CD14-positive monocyte (primary cell): Measurements from ENCODE around the gene ALKBH4. TPM values are rescaled to one million over a fixed set of nuclear protein-coding genes. Genes with fewer than 3 reads are reported as not detected.
A peak's percentile ranks its signal among the peaks of the same experiment; 100 is the strongest.

ENCODE experiments used
- DNase-seq, 3 donors: peaks; one replicate each; pipeline ENCODE4 v3.0.0-alpha.2; 2011 to 2022
- H2AFZ ChIP-seq: 2 replicates; pipeline ENCODE4 v1.6.0; 2012; ENCODE audit warnings: mild to moderate bottlenecking, low read depth, low read length, inconsistent platforms; ENCODE audit not compliant: insufficient read depth, poor library complexity, severe bottlenecking
- H3K27ac ChIP-seq, 2 donors: 1 replicate in 1 of 2; 2 replicates in 1 of 2; pipeline ENCODE4 v1.5.1; 2012 to 2013; ENCODE audit warnings: low read length in 2 of 2, control low read depth in 1 of 2, inconsistent platforms in 1 of 2, low read depth in 1 of 2, mild to moderate bottlenecking in 1 of 2
- H3K27me3 ChIP-seq, 2 donors: one replicate each; pipeline versions ENCODE4 v1.6.0 to v1.6.1; 2011 to 2013; ENCODE audit warnings: low read length in 2 of 2; ENCODE audit not compliant: control insufficient read depth in 2 of 2, insufficient read depth in 2 of 2
- H3K36me3 ChIP-seq, 2 donors: replicated peaks in 1 of 2; 1 replicate in 1 of 2; 2 replicates in 1 of 2; pipeline versions ENCODE4 v1.5.1 to v1.6.1; 2012 to 2013; ENCODE audit warnings: low read length in 2 of 2, control low read depth in 1 of 2, inconsistent platforms in 1 of 2, mild to moderate bottlenecking in 1 of 2; ENCODE audit not compliant: insufficient read depth in 2 of 2, control insufficient read depth in 1 of 2
- H3K4me1 ChIP-seq, 2 donors: 1 replicate in 1 of 2; 2 replicates in 1 of 2; pipeline versions ENCODE4 v1.5.1 to v1.6.1; 2012 to 2013; ENCODE audit warnings: low read length in 2 of 2, control low read depth in 1 of 2, inconsistent platforms in 1 of 2, mild to moderate bottlenecking in 1 of 2, moderate library complexity in 1 of 2; ENCODE audit not compliant: insufficient read depth in 2 of 2, control insufficient read depth in 1 of 2
- H3K4me2 ChIP-seq: replicated peaks from 2 replicates; pipeline ENCODE3; 2012; ENCODE audit warnings: low read length, moderate library complexity, mild to moderate bottlenecking; ENCODE audit not compliant: poor library complexity, severe bottlenecking; ENCODE audit errors: extremely low read depth
- H3K4me3 ChIP-seq, 3 experiments: fragments of 200-600 bp in 1 of 3; sonication (generic) in 1 of 3; replicated peaks in 1 of 3; 1 replicate in 2 of 3; 2 replicates in 1 of 3; pipeline ENCODE4 v1.5.1; 2011 to 2013; ENCODE audit warnings: low read length in 3 of 3, mild to moderate bottlenecking in 3 of 3, control low read depth in 2 of 3, low read depth in 2 of 3, inconsistent platforms in 1 of 3, moderate library complexity in 1 of 3
- H3K79me2 ChIP-seq: 2 replicates; pipeline ENCODE4 v1.6.0; 2012; ENCODE audit warnings: mild to moderate bottlenecking, control low read depth, inconsistent platforms, low read length, moderate library complexity; ENCODE audit not compliant: insufficient read depth
- H3K9ac ChIP-seq: 2 replicates; pipeline ENCODE4 v1.6.0; 2017; ENCODE audit warnings: low read length, mild to moderate bottlenecking; ENCODE audit not compliant: insufficient read depth, poor library complexity, severe bottlenecking
- H3K9me3 ChIP-seq, 2 donors: replicated peaks in 1 of 2; 1 replicate in 1 of 2; 2 replicates in 1 of 2; pipeline versions ENCODE4 v1.5.1 to v1.6.1; 2012 to 2013; ENCODE audit warnings: low read length in 2 of 2, control low read depth in 1 of 2; ENCODE audit not compliant: control insufficient read depth in 1 of 2, insufficient read depth in 1 of 2
- H4K20me1 ChIP-seq: 2 replicates; pipeline ENCODE4 v1.6.0; 2012; ENCODE audit warnings: mild to moderate bottlenecking, low read length, control low read depth, moderate library complexity; ENCODE audit not compliant: insufficient read depth
- H3K27ac Mint-ChIP-seq, 7 donors: one replicate each; pipeline ENCODE4 v1.8.0; 2020; ENCODE audit warnings: mild to moderate bottlenecking in 7 of 7, mixed read lengths in 7 of 7, moderate library complexity in 6 of 7, inconsistent platforms in 2 of 7
- H3K27me3 Mint-ChIP-seq, 3 donors: one replicate each; pipeline ENCODE4 v1.8.0; 2021 to 2022; ENCODE audit warnings: low read depth in 3 of 3, mild to moderate bottlenecking in 3 of 3, mixed read lengths in 3 of 3, moderate library complexity in 3 of 3, inconsistent platforms in 1 of 3
- H3K36me3 Mint-ChIP-seq, 2 donors: one replicate each; pipeline ENCODE4 v1.8.0; 2020; ENCODE audit warnings: mixed read lengths in 2 of 2, inconsistent platforms in 1 of 2, mild to moderate bottlenecking in 1 of 2
- H3K4me1 Mint-ChIP-seq: one replicate; pipeline ENCODE4 v1.8.0; 2020; ENCODE audit warnings: mild to moderate bottlenecking, mixed read lengths
- H3K4me3 Mint-ChIP-seq, 2 donors: one replicate each; pipeline ENCODE4 v1.8.0; 2020; ENCODE audit warnings: mild to moderate bottlenecking in 2 of 2, mixed read lengths in 2 of 2, moderate library complexity in 1 of 2
- H3K9me3 Mint-ChIP-seq, 7 donors: one replicate each; pipeline ENCODE4 v1.8.0; 2020 to 2022; ENCODE audit warnings: mixed read lengths in 7 of 7, mild to moderate bottlenecking in 6 of 7, moderate library complexity in 6 of 7, inconsistent platforms in 2 of 7
- WGBS: methylation state at CpG from one replicate; pipeline ENCODE4 v1.1.5; 2013; ENCODE audit warnings: missing lambda C conversion rate; ENCODE audit not compliant: insufficient coverage; 5-methylcytosine and 5-hydroxymethylcytosine counted together
- intact Hi-C, 2 donors: fragments of 100-400 bp; cut with micrococcal nuclease; formaldehyde crosslinking; loops; one replicate each; pipeline versions ENCODE4 v1.15.0 to v1.15.1; 2023
- polyA plus RNA-seq, 3 donors: library from polyadenylated mRNA; depleted of rRNA in 1 of 3; unstranded in 2 of 3; stranded (reverse) in 1 of 3; fragments of 300-500 nt in 2 of 3; fragments of >200 nt in 1 of 3; fragmentation: Illumina TruSeq in 2 of 3; gene quantifications; 1 replicate in 2 of 3; 2 replicates in 1 of 3; pipeline ENCODE4 v1.2.3, GENCODE V29; 2012 to 2021
- TF ChIP-seq, protein P1 (sequence below): fragments of 200-600 bp; IDR thresholded peaks from one replicate; pipeline ENCODE4 v1.8.0; 2022; ENCODE audit warnings: antibody characterized with exemption, mild to moderate bottlenecking

Gene ALKBH4
- polyA plus RNA-seq, 3 donors: 2.9 to 11.8 (median 9.7) TPM

- H3K9me3 Mint-ChIP-seq: no peaks in the 10 kb centered on the region
- intact Hi-C loops: no loop called here
- H2AFZ ChIP-seq: no peak overlapping the region
These were observed 48.9 kb downstream of the ALKBH4 start for GRCh38 chr7:102415685-102416225.

GRCh38 chr7:102413611-102414010 lies 51.1 kb downstream of the ALKBH4 start:
- Histone ChIP-seq H3K36me3 (peaks cover 52 to 95% of the 10 kb centered on the region in 2 donors), H3K79me2 (peaks cover 4% of the 10 kb centered on the region), H3K4me1 (no peaks in the 10 kb centered on the region), H3K27me3 (no peaks in the 10 kb centered on the region), H2AFZ (no peak overlapping the region), H3K27ac (no peak overlapping the region), H3K9ac (no peak overlapping the region), H3K4me3 (no peak overlapping the region), H3K9me3 (no peaks in the 10 kb centered on the region), H4K20me1 (no peaks in the 10 kb centered on the region), H3K4me2 (no peak overlapping the region)
- Mint-ChIP-seq H3K27ac (no peak overlapping the region), H3K4me3 (no peak overlapping the region), H3K9me3 (peaks cover 0 to 3% (median 0%) of the 10 kb centered on the region in 7 donors), H3K27me3 (no peaks in the 10 kb centered on the region), H3K4me1 (peaks cover 12% of the 10 kb centered on the region), H3K36me3 (peaks cover 62 to 90% of the 10 kb centered on the region in 2 donors)
- DNase-seq: no peak
- TF ChIP-seq, protein P1, sequence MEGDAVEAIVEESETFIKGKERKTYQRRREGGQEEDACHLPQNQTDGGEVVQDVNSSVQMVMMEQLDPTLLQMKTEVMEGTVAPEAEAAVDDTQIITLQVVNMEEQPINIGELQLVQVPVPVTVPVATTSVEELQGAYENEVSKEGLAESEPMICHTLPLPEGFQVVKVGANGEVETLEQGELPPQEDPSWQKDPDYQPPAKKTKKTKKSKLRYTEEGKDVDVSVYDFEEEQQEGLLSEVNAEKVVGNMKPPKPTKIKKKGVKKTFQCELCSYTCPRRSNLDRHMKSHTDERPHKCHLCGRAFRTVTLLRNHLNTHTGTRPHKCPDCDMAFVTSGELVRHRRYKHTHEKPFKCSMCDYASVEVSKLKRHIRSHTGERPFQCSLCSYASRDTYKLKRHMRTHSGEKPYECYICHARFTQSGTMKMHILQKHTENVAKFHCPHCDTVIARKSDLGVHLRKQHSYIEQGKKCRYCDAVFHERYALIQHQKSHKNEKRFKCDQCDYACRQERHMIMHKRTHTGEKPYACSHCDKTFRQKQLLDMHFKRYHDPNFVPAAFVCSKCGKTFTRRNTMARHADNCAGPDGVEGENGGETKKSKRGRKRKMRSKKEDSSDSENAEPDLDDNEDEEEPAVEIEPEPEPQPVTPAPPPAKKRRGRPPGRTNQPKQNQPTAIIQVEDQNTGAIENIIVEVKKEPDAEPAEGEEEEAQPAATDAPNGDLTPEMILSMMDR: no peak
- 100% methylated on average over 4 of the region's 4 CpGs for WGBS
- intact Hi-C loops: loop anchor here (2.0 to 5.0 kb wide), 3 partner anchors 34 to 51 kb away; partner anchors contain the start of genes ALKBH4 (in 1 of the 2) and LRWD1 (in 1 of the 2)

More at GRCh38 chr7:102415685-102416225, 48.9 kb downstream of the ALKBH4 start:
- WGBS: 38% methylated on average over 10 of the region's 12 CpGs
- DNase-seq: no peak
- H3K4me1 Mint-ChIP-seq: peaks cover 27% of the 10 kb centered on the region
- no peaks in the 10 kb centered on the region for H3K27me3 Mint-ChIP-seq
- H3K4me1 ChIP-seq: peaks cover 13 to 14% of the 10 kb centered on the region in 2 donors
- no peaks in the 10 kb centered on the region for H3K27me3 ChIP-seq
- H3K36me3 ChIP-seq: peaks cover 36 to 80% of the 10 kb centered on the region in 2 donors
- peak overlapping the region in 4 of 7 donors; percentile 1 to 85 (median 22) for H3K27ac Mint-ChIP-seq
- peaks cover 4% of the 10 kb centered on the region for H3K79me2 ChIP-seq
- H3K4me2 ChIP-seq: no peak overlapping the region
- TF ChIP-seq, protein P1: no peak
- H3K4me3 Mint-ChIP-seq: no peak overlapping the region
- no peaks in the 10 kb centered on the region for H3K9me3 ChIP-seq
- no peak overlapping the region for H3K27ac ChIP-seq
- H3K36me3 Mint-ChIP-seq: peaks cover 58 to 87% of the 10 kb centered on the region in 2 donors
- H3K4me3 ChIP-seq: no peak overlapping the region
- no peaks in the 10 kb centered on the region for H4K20me1 ChIP-seq
- H3K9ac ChIP-seq: no peak overlapping the region
